Duodenal mucosa (tissue), 2 donors: ENCODE data around the gene PALM2AKAP2.

Experiments used
- H3K27ac ChIP-seq: one replicate; pipeline ENCODE4 v1.7.0; 2013; ENCODE audit warnings: low read depth, low read length
- H3K27me3 ChIP-seq, 2 donors: one replicate each; pipeline ENCODE4 v1.7.0; 2013; ENCODE audit warnings: low read length in 2 of 2, control low read depth in 1 of 2; ENCODE audit not compliant: insufficient read depth in 2 of 2, control insufficient read depth in 1 of 2
- H3K36me3 ChIP-seq, 2 donors: one replicate each; pipeline ENCODE4 v1.7.0; 2013; ENCODE audit warnings: low read length in 2 of 2, control low read depth in 1 of 2; ENCODE audit not compliant: insufficient read depth in 2 of 2, control insufficient read depth in 1 of 2
- H3K4me1 ChIP-seq, 2 donors: one replicate each; pipeline ENCODE4 v1.7.0; 2013; ENCODE audit warnings: low read length in 2 of 2, control low read depth in 1 of 2; ENCODE audit not compliant: insufficient read depth in 2 of 2, control insufficient read depth in 1 of 2
- H3K4me3 ChIP-seq, 2 donors: one replicate each; pipeline ENCODE4 v1.7.0; 2013; ENCODE audit warnings: low read length in 2 of 2, low read depth in 1 of 2
- H3K9ac ChIP-seq, 2 donors: one replicate each; pipeline ENCODE4 v1.7.0; 2013; ENCODE audit warnings: low read length in 2 of 2, low read depth in 1 of 2
- H3K9me3 ChIP-seq, 2 donors: one replicate each; pipeline ENCODE4 v1.7.0; 2013; ENCODE audit warnings: low read length in 2 of 2, control low read depth in 1 of 2; ENCODE audit not compliant: control insufficient read depth in 1 of 2

The PALM2AKAP2 gene

DNA sequence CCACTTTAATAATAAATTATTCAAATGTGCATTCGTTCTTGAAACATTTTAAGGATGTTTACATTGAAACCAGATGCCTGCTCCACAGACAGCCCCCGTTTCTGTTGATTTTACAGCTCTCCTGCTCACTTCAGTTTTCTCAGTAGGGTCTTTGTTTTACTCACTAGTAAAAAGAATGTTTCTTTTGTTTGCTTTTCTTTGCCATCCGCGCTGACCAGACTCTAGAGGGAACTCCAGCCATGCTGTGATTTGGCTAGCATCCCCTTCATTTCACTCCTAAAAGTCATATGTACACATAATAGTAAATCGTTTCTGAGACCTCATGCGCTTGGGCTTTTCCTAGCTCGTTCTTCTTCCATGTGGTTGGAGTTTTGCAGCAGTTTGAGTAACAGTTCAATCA is 28.7 kb upstream of the PALM2AKAP2 start:
- Histone ChIP-seq H3K9me3 (no peaks in the 10 kb centered on the region), H3K27me3 (peaks cover 0 to 3% of the 10 kb centered on the region in 2 donors), H3K9ac (no peak overlapping the region), H3K4me1 (no peaks in the 10 kb centered on the region), H3K36me3 (no peaks in the 10 kb centered on the region), H3K27ac (no peak overlapping the region), H3K4me3 (no peak overlapping the region)

DNA sequence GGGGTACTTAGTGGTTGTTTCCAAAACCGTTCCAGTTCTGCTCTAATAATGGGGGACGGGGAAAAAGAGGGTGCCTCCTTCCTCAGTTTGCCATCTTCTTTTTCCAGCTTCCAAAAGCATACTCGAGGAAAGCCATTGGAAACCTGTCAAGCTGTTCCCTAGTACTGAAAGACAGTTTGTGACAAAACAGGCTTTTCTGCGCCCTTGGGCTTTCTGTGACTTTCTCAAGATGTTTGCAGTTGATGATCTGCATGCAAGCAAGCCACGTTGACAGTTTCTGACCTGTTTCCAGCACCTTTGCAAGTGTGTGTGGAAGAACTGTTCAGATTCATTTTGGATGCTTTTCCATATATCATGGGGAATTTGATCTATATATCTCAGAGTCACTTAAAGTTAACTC is 26.7 kb upstream of the PALM2AKAP2 start:
- H3K27me3 ChIP-seq, result peaks cover 0 to 3% of the 10 kb centered on the region in 2 donors
- no peak overlapping the region for H3K9ac ChIP-seq
- H3K9me3 ChIP-seq, result no peaks in the 10 kb centered on the region
- no peaks in the 10 kb centered on the region for H3K4me1 ChIP-seq
- no peaks in the 10 kb centered on the region for H3K36me3 ChIP-seq
- H3K4me3 ChIP-seq, result no peak overlapping the region
- no peak overlapping the region for H3K27ac ChIP-seq

DNA sequence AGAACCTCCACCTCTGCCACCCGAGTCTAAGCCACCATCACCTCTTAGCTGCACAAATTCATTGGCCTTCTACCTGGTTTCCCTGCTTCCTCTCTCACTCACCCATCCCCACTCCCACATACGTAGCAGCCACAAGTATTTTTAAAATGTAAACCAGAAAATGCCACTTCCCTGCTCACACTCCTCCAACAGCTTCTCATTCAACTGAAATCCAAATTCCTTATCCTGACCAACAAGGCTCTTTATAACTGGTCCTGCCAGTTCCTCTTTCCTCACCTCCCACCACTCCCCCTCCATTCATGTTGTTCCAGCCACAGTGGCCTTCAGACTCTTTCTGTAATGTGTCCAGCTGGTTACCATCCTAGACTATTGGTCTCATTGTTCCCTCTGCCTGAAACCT is 25.0 kb upstream of the PALM2AKAP2 start:
- Histone ChIP-seq H3K4me3 (no peak overlapping the region), H3K36me3 (no peaks in the 10 kb centered on the region), H3K9me3 (no peaks in the 10 kb centered on the region), H3K27ac (no peak overlapping the region), H3K27me3 (peaks cover 0 to 3% of the 10 kb centered on the region in 2 donors), H3K9ac (no peak overlapping the region), H3K4me1 (peaks cover 12 to 15% of the 10 kb centered on the region in 2 donors)

DNA sequence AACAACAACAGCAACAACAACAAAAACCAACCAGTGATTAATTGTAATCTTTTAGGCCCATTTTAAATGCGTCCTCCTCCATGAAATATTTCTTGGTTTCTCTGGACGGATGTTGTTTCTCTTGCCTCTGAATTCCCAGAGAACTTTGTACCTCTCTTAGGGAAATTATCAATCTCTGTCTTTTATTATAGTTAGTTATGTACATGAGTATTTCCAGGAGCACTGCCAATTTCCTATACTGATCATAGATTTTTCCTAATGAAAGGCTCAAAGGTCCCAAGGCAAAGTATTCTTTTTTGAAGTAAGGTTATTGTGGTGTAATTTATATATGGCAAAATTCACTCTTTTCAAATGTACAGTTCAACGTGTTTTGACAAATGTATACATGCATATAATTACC is 20.4 kb upstream of the PALM2AKAP2 start:
- H3K9me3 ChIP-seq, result no peaks in the 10 kb centered on the region

DNA sequence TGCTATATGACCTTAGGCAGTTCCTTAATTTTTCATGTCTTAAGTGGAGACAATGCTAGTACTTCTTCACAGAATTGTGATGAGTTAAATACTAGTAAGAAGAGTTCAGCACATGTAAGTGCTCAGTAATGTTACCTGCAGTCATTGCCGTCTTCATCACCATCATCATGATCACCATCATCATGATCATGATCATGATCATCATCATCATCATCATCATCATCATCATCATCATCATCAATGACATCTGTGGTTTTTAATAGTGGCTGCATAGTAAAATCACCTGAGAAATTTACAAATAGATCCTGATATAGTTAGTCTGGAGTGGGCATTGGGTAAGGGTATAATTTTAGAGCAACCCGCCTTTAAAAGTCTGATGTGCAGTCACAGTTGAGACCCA is 14.7 kb upstream of the PALM2AKAP2 start:
- H3K4me1 ChIP-seq, result no peaks in the 10 kb centered on the region
- H3K9me3 ChIP-seq, result no peaks in the 10 kb centered on the region
- no peak overlapping the region for H3K4me3 ChIP-seq
- H3K27ac ChIP-seq, result no peak overlapping the region
- no peaks in the 10 kb centered on the region for H3K27me3 ChIP-seq
- no peaks in the 10 kb centered on the region for H3K36me3 ChIP-seq
- H3K9ac ChIP-seq, result no peak overlapping the region

More for the DNA sequence above, 20.4 kb upstream of the PALM2AKAP2 start:
- peaks cover 0 to 3% of the 10 kb centered on the region in 2 donors for H3K27me3 ChIP-seq
- H3K4me1 ChIP-seq, result peaks cover 13 to 16% of the 10 kb centered on the region in 2 donors
- H3K9ac ChIP-seq, result no peak overlapping the region
- H3K36me3 ChIP-seq, result no peaks in the 10 kb centered on the region
- H3K4me3 ChIP-seq, result peak overlapping the region in 1 of 2 donors; percentile 26
- H3K27ac ChIP-seq, result no peak overlapping the region

DNA sequence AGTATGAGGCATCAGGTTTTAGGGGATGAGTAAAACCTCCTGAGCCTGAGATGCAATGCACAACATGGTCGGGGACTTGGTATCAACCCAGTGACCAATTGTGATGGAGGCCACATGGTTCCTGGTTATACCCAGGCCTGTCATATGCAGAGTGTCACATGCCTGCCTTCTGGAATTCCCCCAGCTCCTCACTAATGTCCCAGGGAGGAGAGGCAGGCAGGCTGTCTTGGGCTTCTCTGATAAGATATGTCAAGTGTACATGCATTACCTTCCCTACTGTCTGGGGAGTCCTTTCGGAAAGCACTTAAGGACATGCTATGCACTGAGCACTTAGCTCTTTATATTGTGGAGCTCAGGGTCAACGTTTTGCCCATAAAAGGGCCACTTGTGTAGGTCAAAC is 14.2 kb upstream of the PALM2AKAP2 start:
- Histone ChIP-seq H3K4me1 (no peaks in the 10 kb centered on the region), H3K27ac (no peak overlapping the region)

DNA sequence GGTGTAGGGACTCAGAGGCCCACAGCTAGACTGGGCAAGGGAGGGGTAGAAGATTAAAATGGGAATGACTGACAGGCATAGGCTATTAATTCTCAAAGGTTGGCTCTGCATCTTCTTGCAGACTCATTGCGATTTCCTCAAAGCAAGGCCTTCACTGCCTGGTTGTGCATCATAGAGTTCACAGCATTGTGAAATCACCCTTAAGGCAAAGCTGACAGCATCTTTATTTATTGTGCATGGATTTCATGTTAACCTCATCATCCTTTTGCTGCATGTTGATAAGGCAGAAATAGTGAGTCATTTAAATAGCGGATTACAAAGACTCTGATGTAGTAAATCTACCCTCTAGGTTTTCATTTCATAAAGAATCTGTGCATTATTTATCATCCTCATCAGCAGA is 13.6 kb upstream of the PALM2AKAP2 start:
- Histone ChIP-seq H3K4me1 (no peaks in the 10 kb centered on the region), H3K36me3 (no peaks in the 10 kb centered on the region), H3K27me3 (no peaks in the 10 kb centered on the region), H3K4me3 (no peak overlapping the region), H3K27ac (no peak overlapping the region), H3K9me3 (no peaks in the 10 kb centered on the region), H3K9ac (no peak overlapping the region)

More for the DNA sequence above, 14.2 kb upstream of the PALM2AKAP2 start:
- Histone ChIP-seq H3K9me3 (no peaks in the 10 kb centered on the region), H3K36me3 (no peaks in the 10 kb centered on the region), H3K27me3 (no peaks in the 10 kb centered on the region), H3K4me3 (no peak overlapping the region), H3K9ac (no peak overlapping the region)

DNA sequence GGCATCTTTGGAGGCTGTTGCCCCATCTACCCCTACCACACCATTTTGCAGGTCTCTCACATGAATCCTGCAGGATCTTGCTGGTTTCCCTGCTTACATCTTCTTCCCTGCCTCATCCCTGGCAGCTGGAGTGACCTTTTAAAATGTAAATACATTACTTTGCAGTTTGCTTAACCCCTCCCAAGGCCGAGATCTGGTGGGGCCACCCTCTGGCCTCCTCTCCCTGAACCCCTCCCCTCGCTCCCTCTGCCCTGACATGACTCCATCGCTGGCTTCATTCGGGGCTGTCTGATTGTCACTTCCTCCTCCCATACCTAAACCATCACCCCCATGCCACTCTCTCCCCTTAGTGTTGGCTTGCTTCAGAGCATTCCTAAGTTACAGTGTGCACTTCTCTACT is 12.6 kb upstream of the PALM2AKAP2 start:
- H3K27me3 ChIP-seq, result no peaks in the 10 kb centered on the region
- H3K9me3 ChIP-seq, result no peaks in the 10 kb centered on the region
- H3K4me3 ChIP-seq, result no peak overlapping the region
- H3K9ac ChIP-seq, result no peak overlapping the region
- no peaks in the 10 kb centered on the region for H3K36me3 ChIP-seq
- H3K27ac ChIP-seq, result no peak overlapping the region
- no peaks in the 10 kb centered on the region for H3K4me1 ChIP-seq

DNA sequence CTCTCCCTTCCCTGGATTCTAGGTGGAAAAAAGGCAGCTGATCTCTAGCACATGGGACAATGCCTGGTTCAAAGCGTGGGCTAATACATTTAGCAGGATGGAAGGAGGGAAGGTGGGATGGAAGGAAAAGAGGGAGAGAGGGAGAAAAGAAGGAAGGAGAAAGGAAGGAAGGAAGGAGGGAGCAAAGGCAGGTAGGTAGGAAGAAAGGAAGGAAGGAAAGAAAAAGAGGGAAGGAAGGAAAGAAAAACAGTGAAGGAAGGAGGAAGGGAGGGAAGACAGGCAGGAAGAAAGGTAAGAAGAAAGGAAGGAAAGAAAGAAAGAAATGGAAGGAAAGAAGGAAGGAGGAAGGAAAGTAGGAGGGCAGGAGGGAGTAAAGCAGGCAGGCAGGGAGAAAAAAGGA is 12.2 kb upstream of the PALM2AKAP2 start:
- Histone ChIP-seq H3K9me3 (no peaks in the 10 kb centered on the region), H3K27me3 (no peaks in the 10 kb centered on the region), H3K4me3 (no peak overlapping the region), H3K36me3 (no peaks in the 10 kb centered on the region), H3K4me1 (no peaks in the 10 kb centered on the region), H3K27ac (no peak overlapping the region), H3K9ac (no peak overlapping the region)

DNA sequence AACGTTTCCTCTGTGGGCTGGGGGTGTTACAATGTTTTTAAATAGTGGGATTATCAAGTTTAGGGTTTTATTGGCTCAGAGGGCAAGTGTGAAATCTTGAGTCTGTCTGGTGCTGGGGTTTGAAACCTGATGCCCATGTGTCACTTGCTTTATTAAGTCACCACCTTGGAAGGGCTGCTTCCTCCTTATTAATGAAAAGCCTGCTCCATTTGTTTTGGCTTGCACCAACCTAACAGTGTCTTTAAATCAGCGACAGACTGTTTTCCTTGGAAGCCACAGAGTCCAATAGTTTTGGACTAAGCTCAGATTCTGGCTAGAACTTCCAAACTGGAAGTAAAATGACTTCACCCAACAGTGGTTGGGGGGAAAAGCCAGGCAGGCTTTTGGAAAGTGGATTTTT is 10.7 kb upstream of the PALM2AKAP2 start:
- Histone ChIP-seq H3K9ac (no peak overlapping the region), H3K36me3 (no peaks in the 10 kb centered on the region), H3K27me3 (no peaks in the 10 kb centered on the region), H3K27ac (no peak overlapping the region), H3K4me1 (no peaks in the 10 kb centered on the region), H3K9me3 (no peaks in the 10 kb centered on the region), H3K4me3 (no peak overlapping the region)

DNA sequence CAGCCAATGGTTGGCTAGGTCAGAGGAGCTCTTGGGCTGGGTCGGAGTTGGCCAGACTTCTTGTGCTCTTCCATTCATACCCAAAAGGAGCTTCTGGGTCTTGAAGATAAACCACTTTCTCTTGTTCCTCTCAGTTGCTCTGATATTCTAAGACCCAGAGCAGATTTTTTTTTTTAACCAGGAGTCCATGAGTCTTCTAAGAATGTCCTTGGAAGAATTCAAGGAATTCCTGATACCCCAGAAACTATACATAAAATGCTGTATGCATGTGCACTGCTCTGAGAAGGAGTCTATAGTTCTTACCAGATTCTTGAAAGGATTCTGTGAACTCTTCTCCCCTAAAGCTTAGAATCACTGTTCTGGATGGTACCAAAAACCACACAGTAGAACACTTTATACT is 9.9 kb upstream of the PALM2AKAP2 start:
- Histone ChIP-seq H3K27ac (no peak overlapping the region), H3K9me3 (no peaks in the 10 kb centered on the region), H3K4me1 (no peaks in the 10 kb centered on the region), H3K9ac (no peak overlapping the region), H3K36me3 (no peaks in the 10 kb centered on the region), H3K4me3 (no peak overlapping the region), H3K27me3 (no peaks in the 10 kb centered on the region)
